Activated CD8-positive, alpha-beta T cell treated with anti-CD3 and anti-CD28 coated beads, Interleukin-2, amount 10 ng/mL, durations not matched to agents 7 days and 5 days (primary cell): ENCODE results near the gene MS4A6E. TPM values are rescaled to one million over a fixed set of nuclear protein-coding genes. Genes with fewer than 3 reads are reported as not detected.

ENCODE experiments used
- ATAC-seq: fragments of 150-1000 bp; cut with Tn5 transposase; one replicate; pipeline ENCODE4 v1.10.0; 2021; ENCODE audit warnings: moderate library complexity
- CTCF ChIA-PET: fragments of 350-600 bp; sonication (Branson Sonifier 250); formaldehyde crosslinking; loops from one replicate; lab custom pipeline; 2021; ENCODE audit warnings: antibody characterized with exemption; lab: Charles Lee
- POLR2A ChIA-PET: fragments of 350-600 bp; sonication (Branson Sonifier 250); formaldehyde crosslinking; loops from one replicate; lab custom pipeline; 2021; ENCODE audit warnings: antibody characterized with exemption; lab: Charles Lee
- DNase-seq: peaks from one replicate; pipeline ENCODE4 v3.0.0-alpha.2; 2020
- H3K27ac Mint-ChIP-seq: one replicate; pipeline ENCODE4 v1.8.0; 2021; ENCODE audit warnings: mild to moderate bottlenecking, mixed read lengths
- H3K27me3 Mint-ChIP-seq: one replicate; pipeline ENCODE4 v1.8.0; 2021; ENCODE audit warnings: low read depth, mixed read lengths
- H3K36me3 Mint-ChIP-seq: one replicate; pipeline ENCODE4 v1.8.0; 2021; ENCODE audit warnings: low read depth, mixed read lengths
- H3K4me1 Mint-ChIP-seq: one replicate; pipeline ENCODE4 v1.8.0; 2021; ENCODE audit warnings: low read depth, mixed read lengths
- H3K4me3 Mint-ChIP-seq: one replicate; pipeline ENCODE4 v1.8.0; 2021; ENCODE audit warnings: mild to moderate bottlenecking, mixed read lengths
- H3K9me3 Mint-ChIP-seq: one replicate; pipeline ENCODE4 v1.8.0; 2022; ENCODE audit warnings: mixed read lengths; ENCODE audit not compliant: insufficient read depth
- total RNA-seq, 2 experiments: library from RNA; stranded (reverse); gene quantifications; one replicate each; pipeline ENCODE4 v1.2.3, GENCODE V29; 2021

Gene MS4A6E
- total RNA-seq, 2 experiments from 2014 or later = not detected

DNA sequence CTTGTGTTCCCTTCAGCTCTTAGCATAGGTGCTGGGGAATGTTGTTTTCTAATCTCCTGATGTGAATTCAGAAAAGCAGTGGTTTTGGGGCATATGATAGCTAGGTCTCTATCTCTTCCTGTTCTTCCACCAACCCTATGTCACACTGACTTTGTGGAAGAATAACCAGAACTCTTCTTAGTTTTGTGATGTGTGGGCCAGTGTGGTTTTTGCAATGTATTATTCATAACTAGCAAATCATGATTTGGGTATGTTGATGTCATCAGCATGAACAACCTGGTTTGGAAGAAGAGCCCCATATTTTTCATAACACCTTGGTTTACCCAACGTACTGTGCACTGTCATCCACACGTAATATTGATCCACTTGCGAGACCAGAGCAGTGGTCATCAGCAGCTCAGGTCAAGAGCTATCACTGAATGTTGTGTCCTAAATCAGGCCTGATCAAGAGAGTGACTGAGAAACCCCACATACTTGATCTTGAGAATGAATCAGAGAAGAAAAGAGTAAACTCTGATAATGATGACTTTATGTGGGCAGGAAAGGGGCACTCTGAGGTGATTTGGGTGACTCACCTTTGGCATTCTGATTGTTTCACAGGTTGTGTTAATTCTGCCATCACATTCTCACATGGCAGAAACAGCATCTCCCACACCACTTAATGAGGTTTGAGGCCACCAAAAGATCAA is 19.4 kb upstream of the MS4A6E start:
- Mint-ChIP-seq H3K36me3 (no peaks in the 10 kb centered on the region), H3K27ac (no peak overlapping the region), H3K4me1 (no peaks in the 10 kb centered on the region), H3K27me3 (no peaks in the 10 kb centered on the region), H3K4me3 (no peak overlapping the region), H3K9me3 (no peaks in the 10 kb centered on the region)
- ATAC-seq (no peak), DNase-seq (no peak)
- ChIA-PET POLR2A (no interaction called here), CTCF (interaction anchor here (1.5 kb wide), 1 partner anchor 38 kb away, joined by 3 read pairs; no protein-coding TSS in a partner anchor)

DNA sequence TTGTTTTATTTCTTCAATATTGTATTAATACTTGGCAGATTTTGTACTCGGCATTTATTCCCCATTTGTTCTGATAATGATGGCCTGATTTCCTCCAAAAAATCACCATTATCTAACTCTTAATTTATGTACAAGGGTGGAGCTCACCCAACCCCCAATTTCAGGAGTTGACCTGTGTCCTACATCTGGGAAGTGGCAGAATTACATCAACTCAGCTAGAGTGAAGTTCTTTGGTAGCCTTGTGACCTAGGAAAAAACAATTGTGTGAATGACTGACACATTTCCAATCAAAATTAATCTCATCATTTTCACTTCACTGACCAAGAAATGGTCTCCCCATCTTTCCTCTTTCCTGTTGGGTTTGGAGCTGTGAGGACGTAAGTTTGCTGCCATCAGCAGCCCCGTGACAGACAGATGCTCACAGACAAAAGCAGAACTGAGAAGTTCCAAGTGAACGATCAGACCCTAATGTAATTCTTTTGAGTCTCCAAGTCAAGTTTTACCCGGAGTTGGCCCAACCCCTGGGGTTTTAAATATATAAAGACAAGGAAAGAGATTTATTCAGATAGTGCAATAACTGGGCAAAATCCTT is 16.6 kb upstream of the MS4A6E start:
- Mint-ChIP-seq H3K36me3 (no peaks in the 10 kb centered on the region), H3K27ac (no peak overlapping the region), H3K9me3 (no peaks in the 10 kb centered on the region), H3K27me3 (no peaks in the 10 kb centered on the region), H3K4me1 (no peaks in the 10 kb centered on the region), H3K4me3 (no peak overlapping the region)
- ATAC-seq (no peak), DNase-seq (no peak)
- POLR2A ChIA-PET = no interaction called here
- CTCF ChIA-PET = no interaction called here

DNA sequence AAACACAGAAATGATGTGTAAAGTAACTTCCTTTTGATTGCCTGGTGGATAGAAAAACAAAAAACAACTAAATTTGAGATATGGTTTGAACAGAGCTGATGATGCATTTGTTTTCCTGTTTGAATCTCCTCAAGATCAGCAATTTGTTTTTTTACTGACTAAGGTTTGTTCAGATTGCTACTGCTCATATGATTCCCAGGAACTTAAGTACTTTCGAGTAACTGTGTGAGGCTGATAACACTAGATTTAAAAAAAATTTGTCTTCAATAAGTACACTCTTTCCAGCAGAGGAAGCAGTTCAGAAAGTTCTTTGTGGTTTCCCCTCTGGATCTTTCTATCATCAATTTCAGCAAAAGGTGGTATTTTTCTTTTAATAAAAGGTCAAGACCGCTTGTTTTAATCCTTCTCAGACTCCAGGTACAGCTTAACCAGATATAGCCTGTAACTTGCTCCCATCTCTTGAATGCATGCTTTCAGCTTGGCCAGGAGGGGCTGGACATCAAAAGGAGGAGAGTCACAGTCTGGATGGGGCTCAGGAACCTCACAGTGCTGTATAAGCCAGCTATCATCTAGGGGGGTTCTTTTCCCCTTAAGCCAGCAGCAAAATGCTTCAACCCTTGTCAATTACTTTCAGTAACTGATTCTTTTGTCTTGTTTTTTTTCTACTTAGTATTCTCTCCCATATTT is 12.3 kb upstream of the MS4A6E start:
- peaks cover under 1% of the 10 kb centered on the region for H3K9me3 Mint-ChIP-seq
- no peak for DNase-seq
- no peak overlapping the region for H3K27ac Mint-ChIP-seq
- H3K4me3 Mint-ChIP-seq = no peak overlapping the region
- ChIA-PET POLR2A (interaction anchor here (0.7 kb wide), 1 partner anchor 991 kb away, joined by 3 read pairs; no protein-coding TSS in a partner anchor), CTCF (no interaction called here)
- H3K36me3 Mint-ChIP-seq = no peaks in the 10 kb centered on the region
- ATAC-seq = no peak
- no peaks in the 10 kb centered on the region for H3K4me1 Mint-ChIP-seq
- H3K27me3 Mint-ChIP-seq = no peaks in the 10 kb centered on the region

DNA sequence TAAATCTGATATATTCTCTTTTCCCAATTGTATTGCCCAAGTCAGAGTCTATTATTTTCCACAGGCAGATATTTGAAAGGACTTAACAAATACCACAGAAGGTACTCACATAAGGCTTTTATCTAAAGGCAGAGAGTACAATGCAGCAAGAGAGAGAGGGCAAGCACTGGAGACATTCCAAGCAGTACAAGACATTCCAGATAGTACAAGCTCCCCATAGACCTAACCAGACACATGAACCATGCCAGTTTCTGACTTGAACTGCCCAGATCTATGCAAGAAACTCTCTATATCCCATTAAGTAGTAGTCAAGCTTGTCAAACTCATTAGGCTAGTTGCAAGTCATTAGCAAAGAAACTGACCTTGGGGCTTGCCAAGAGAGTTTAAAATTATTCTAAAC is 11.2 kb upstream of the MS4A6E start:
- peaks cover 7% of the 10 kb centered on the region for H3K9me3 Mint-ChIP-seq
- POLR2A ChIA-PET = no interaction called here
- no peaks in the 10 kb centered on the region for H3K27me3 Mint-ChIP-seq
- DNase-seq (no peak), ATAC-seq (no peak)
- no peaks in the 10 kb centered on the region for H3K4me1 Mint-ChIP-seq
- H3K36me3 Mint-ChIP-seq = no peaks in the 10 kb centered on the region
- H3K27ac Mint-ChIP-seq = no peak overlapping the region
- no peak overlapping the region for H3K4me3 Mint-ChIP-seq
- CTCF ChIA-PET = no interaction called here

DNA sequence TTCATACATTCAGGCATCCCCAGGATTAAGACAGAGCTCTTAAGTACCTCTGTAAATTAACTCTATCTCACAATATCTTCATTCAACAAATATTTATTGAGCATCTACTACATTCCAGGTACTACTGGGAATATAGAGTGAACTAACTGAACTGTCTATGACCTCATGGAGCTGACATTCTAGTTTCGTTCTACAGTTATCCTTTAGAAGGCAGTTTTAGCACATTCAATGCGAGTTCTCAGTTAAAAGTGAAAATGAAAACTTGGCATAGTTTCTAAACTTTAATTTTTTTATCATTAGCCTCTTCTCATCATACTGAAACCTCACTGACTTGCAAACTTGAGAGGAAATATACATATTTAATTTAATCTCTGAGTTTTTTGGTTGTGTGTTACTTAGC is 10.7 kb upstream of the MS4A6E start:
- DNase-seq (no peak), ATAC-seq (no peak)
- ChIA-PET CTCF (no interaction called here), POLR2A (no interaction called here)
- Mint-ChIP-seq H3K4me1 (no peaks in the 10 kb centered on the region), H3K27ac (no peak overlapping the region), H3K9me3 (peaks cover 7% of the 10 kb centered on the region), H3K27me3 (no peaks in the 10 kb centered on the region), H3K4me3 (no peak overlapping the region), H3K36me3 (no peaks in the 10 kb centered on the region)

DNA sequence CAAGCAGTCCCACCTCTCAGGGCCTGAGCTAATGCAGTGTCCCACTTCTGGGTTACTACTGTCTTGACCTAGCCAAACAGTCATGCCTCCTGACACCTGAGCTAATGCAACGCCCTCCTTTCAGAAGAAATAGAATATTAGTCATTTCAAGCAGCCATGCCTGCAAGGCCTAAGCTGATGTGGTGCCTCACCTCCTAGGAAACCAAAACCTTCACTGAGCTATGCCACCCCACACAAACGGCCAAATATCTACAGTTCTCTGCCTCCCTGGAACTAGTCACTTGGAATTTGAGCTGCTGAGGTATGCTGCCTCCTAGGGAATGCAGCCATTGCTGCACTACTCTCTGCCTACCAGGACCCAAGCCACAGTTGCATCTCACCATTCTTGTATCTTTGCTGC is 8.3 kb upstream of the MS4A6E start:
- no peak for ATAC-seq
- Mint-ChIP-seq H3K4me1 (no peaks in the 10 kb centered on the region), H3K27ac (no peak overlapping the region), H3K4me3 (no peak overlapping the region), H3K27me3 (peaks cover 2% of the 10 kb centered on the region), H3K9me3 (peaks cover 7% of the 10 kb centered on the region), H3K36me3 (no peaks in the 10 kb centered on the region)
- ChIA-PET CTCF (no interaction called here), POLR2A (no interaction called here)
- DNase-seq = no peak

DNA sequence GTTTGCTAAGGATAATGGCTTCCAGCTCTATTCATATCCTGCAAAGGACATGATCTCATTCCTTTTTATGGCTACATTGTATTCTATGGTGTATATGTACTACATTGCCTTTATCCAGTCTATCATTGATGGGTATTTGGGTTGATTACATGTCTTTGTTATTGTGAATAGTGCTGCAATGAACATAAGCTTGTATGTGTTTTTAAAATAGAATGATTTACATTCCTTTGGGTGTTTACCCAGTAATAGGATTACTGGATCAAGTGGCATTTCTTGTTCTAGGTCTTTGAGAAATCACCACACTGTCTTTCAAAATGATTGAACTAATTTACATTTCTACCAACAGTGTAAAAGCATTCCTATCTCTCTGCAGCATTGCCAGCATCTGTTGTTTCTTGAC is 6.0 kb upstream of the MS4A6E start:
- no peak for ATAC-seq
- peaks cover 2% of the 10 kb centered on the region for H3K27me3 Mint-ChIP-seq
- POLR2A ChIA-PET = no interaction called here

DNA sequence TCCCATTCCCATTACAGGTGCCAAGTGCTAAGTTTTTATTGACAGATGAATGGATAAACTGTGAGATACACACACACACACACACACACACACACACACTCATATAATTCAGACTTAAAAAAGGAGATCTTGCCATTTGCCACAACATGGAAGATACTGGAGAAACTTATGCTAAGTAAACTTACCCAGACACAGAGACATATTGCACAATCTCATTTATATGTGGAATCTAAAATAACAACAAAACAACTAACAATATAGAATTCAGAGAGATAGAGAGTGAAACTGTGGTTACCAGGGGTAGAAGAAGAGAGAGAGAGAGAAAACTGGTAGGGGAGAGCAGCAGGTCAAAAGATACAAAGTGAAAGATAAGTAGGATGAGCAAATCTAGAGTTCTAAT is 1.4 kb downstream of the MS4A6E start:
- CTCF ChIA-PET = no interaction called here
- no peaks in the 10 kb centered on the region for H3K4me1 Mint-ChIP-seq

More for the DNA sequence above, 6.0 kb upstream of the MS4A6E start:
- DNase-seq = no peak
- CTCF ChIA-PET = interaction anchor here (1.5 kb wide), 1 partner anchor 70 kb away, joined by 4 read pairs; no protein-coding TSS in a partner anchor
- Mint-ChIP-seq H3K4me3 (no peak overlapping the region), H3K9me3 (peaks cover 7% of the 10 kb centered on the region), H3K36me3 (no peaks in the 10 kb centered on the region), H3K4me1 (no peaks in the 10 kb centered on the region), H3K27ac (no peak overlapping the region)

DNA sequence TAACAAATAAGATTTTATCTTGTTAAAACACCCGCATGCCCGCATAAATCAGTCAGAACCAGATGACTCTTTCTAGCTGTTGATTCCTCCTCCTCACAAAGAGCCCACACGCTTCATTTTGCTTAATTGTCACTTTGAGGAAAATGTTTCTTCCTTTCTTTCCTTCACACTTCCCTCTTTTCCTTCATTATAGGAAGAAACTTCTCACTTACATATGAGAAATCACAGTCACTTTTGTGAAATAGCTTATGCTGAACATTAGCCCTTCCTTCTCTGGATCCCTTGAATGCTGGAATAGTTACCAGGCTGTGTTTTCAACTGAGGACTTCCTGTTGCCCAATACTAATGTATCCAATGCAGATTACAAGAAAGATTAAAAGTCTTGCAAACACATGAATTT is 5.8 kb downstream of the MS4A6E start:
- Mint-ChIP-seq H3K27ac (no peak overlapping the region), H3K27me3 (peaks cover 13% of the 10 kb centered on the region)
- CTCF ChIA-PET = interaction anchor here (1.2 to 2.1 kb wide), 3 partner anchors 10 to 68 kb away, joined by 5 to 10 read pairs (median 5); no protein-coding TSS in a partner anchor

More for the DNA sequence above, 1.4 kb downstream of the MS4A6E start:
- POLR2A ChIA-PET = no interaction called here
- H3K4me3 Mint-ChIP-seq = no peak overlapping the region
- ATAC-seq = no peak
- H3K27ac Mint-ChIP-seq = no peak overlapping the region
- no peak for DNase-seq
- no peaks in the 10 kb centered on the region for H3K9me3 Mint-ChIP-seq
- H3K27me3 Mint-ChIP-seq = peaks cover 4% of the 10 kb centered on the region
- H3K36me3 Mint-ChIP-seq = no peaks in the 10 kb centered on the region

DNA sequence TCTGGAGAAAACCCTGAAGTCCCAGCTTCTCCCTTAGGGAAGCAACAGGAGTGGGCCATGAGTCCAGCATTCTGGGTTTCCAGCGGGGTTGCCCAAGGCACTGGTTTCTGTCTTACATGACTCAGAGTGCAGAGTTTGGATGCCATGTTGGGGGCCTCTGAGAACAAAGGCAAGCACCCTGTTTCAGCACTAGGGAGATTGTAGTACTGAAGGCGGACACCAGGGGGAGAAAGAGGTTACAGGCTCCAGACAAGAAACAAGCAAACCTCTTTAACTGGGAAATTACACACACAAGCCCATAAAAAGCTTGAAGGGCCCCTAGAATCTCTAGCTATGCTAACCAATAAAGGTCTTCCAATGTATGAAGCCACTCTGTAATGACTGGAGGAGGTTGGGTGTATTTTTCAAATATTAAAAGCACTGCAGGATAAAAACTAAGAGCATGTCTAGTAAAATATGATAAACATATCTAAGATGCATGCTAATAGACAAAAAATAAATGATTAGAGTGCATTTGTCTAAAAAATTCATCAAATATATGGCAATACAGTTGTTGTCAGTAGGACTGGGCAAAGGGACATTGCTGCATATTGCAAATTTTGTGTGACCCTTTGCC is 7.1 kb downstream of the MS4A6E start:
- Mint-ChIP-seq H3K27me3 (peaks cover 13% of the 10 kb centered on the region), H3K36me3 (no peaks in the 10 kb centered on the region), H3K4me3 (no peak overlapping the region), H3K27ac (no peak overlapping the region), H3K4me1 (no peaks in the 10 kb centered on the region), H3K9me3 (no peaks in the 10 kb centered on the region)
- ATAC-seq (peak; percentile 60), DNase-seq (peak; percentile 73)
- ChIA-PET POLR2A (no interaction called here), CTCF (interaction anchor here (0.6 to 2.1 kb wide), 11 partner anchors 8 to 497 kb away, joined by 3 to 10 read pairs (median 3); no protein-coding TSS in a partner anchor)

More for the DNA sequence above, 5.8 kb downstream of the MS4A6E start:
- DNase-seq = no peak
- Mint-ChIP-seq H3K9me3 (no peaks in the 10 kb centered on the region), H3K36me3 (no peaks in the 10 kb centered on the region), H3K4me1 (no peaks in the 10 kb centered on the region), H3K4me3 (no peak overlapping the region)
- ATAC-seq = no peak
- POLR2A ChIA-PET = no interaction called here

DNA sequence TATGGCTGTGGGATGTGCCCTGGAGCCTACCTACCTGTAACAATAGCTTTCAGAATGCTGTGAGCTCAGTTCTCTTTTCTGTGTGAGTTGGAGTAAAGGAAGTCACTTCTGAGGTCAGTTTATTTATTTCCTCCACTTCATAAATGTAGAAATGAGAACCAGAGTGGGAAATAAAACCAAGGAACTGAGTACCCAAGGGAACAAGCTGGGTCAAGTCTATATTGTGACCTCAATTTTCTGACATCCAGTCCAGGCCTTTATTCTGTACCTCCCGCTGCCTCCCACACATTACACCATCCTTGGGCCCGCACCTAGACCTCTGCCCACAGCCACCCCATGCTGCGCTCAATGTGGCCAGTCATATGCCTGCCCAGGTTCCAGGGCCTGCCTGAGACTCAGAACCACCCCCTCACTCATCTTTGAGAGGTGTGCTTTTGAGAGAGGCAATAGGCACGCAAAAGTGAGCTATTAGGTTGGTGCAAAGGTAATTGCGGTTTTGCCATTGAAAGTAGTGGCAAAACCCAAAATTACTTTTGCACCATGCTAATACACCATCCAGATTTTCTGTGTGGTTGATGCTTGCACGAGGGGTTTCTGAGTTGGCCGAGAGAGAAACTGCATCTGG is 9.8 kb downstream of the MS4A6E start:
- DNase-seq (no peak), ATAC-seq (no peak)
- H3K27ac Mint-ChIP-seq = no peak overlapping the region
- POLR2A ChIA-PET = no interaction called here
- H3K4me1 Mint-ChIP-seq = no peaks in the 10 kb centered on the region
- no peaks in the 10 kb centered on the region for H3K36me3 Mint-ChIP-seq
- H3K9me3 Mint-ChIP-seq = no peaks in the 10 kb centered on the region
- H3K4me3 Mint-ChIP-seq = no peak overlapping the region
- peaks cover 20% of the 10 kb centered on the region for H3K27me3 Mint-ChIP-seq
- CTCF ChIA-PET = interaction anchor here (0.9 to 1.6 kb wide), 3 partner anchors 23 to 72 kb away, joined by 3 to 4 read pairs (median 3); no protein-coding TSS in a partner anchor
